Measurements from ENCODE around the gene ACTN1.

Gene ACTN1

DNA sequence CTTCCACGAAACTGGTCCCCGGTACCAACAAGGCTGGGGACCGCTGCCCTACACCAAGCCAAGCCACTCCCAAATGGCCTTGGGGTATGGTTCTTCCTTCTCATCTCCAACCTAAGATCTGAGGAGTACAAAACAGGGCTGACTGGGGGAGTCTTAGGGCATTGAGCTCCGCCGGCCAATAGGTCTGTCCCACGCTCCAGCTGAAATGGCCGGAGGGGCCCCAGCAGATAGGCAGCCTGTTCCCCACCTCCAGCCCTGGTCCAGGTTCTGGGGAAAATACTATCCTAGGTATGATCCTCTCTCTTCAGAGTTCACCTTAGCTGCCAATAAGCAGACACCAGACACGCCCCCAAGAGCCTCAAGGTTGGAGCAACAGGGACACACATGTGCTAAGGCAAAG lies 90.2 kb downstream of the ACTN1 start:
- DNase-seq (ENCODE audit: low spot score): no peak

GRCh38 chr14:68888025-68888850 lies 90.9 kb downstream of the ACTN1 start:
- no peak for DNase-seq (ENCODE audit: low spot score)

GRCh38 chr14:68886109-68886434 lies 93.0 kb downstream of the ACTN1 start:
- no peak for DNase-seq (ENCODE audit: low spot score)

GRCh38 chr14:68885226-68886108 lies 93.6 kb downstream of the ACTN1 start:
- DNase-seq (ENCODE audit: low spot score): no peak

- peak; percentile 87 for DNase-seq (ENCODE audit: low spot score)
These were observed 94.8 kb downstream of the ACTN1 start for GRCh38 chr14:68884031-68885030.

GRCh38 chr14:68882235-68882634 lies 96.9 kb downstream of the ACTN1 start:
- no peak for DNase-seq (ENCODE audit: low spot score)

GRCh38 chr14:68881396-68881795 lies 97.7 kb downstream of the ACTN1 start:
- DNase-seq (ENCODE audit: low spot score): no peak

- DNase-seq (ENCODE audit: low spot score): no peak
These were observed 98.5 kb downstream of the ACTN1 start for GRCh38 chr14:68880581-68881105.

- no peak for DNase-seq (ENCODE audit: low spot score)
These were observed 99.1 kb downstream of the ACTN1 start for GRCh38 chr14:68879841-68880575.

DNA sequence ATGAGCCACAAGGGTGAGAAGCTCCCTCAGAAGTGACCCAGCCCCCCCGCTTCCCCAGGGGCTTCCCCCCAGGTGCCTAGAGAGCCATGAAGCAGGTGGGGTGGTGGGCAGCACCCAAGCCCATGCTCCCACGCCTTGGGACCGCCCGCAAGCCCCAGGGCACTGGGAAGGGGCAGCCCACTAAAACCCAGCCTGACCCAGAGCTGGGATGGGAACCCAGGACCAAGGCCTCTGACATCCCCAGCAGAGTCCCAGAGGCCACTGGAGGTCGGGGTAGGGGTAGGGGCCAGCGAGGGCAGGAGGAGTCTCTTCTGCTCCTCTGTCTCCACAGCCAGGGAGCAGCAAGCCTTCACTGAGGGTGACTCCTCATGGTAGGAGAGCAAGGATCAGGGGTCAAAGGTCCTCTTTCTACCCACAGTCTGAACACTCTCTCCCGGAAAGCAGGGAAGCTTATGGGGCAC lies 99.8 kb downstream of the ACTN1 start:
- DNase-seq (ENCODE audit: low spot score): no peak

- no peak for DNase-seq (ENCODE audit: low spot score)
These were observed 100.2 kb downstream of the ACTN1 start for GRCh38 chr14:68878908-68879307.

- DNase-seq (ENCODE audit: low spot score): no peak
These were observed 101.0 kb downstream of the ACTN1 start for GRCh38 chr14:68877993-68878575.

GRCh38 chr14:68876976-68877375 lies 102.1 kb downstream of the ACTN1 start:
- no peak for DNase-seq (ENCODE audit: low spot score)

GRCh38 chr14:68874746-68875155 lies 104.4 kb downstream of the ACTN1 start:
- no peak for DNase-seq (ENCODE audit: low spot score)

- DNase-seq (ENCODE audit: low spot score): no peak
These were observed 105.7 kb downstream of the ACTN1 start for GRCh38 chr14:68873376-68873775.

DNA sequence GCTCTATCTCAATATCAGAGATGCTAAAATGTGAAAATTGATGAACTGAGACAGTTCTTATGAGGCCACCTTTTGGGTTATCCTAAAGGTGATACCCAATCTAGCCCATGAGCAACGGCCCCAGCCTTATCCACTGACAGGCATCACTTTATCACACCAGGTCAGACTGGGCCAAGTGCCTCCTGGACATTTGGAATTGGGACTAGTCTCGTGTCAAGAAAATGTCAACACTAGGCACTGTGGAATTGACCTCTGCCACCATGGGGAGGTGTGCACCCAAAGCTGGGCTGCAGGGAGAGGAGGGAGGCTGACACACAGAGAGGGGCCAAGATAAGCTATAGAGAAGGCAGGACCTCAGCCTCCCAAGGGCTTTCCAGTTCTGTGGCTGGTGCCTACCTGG lies 107.7 kb downstream of the ACTN1 start:
- DNase-seq (ENCODE audit: low spot score): no peak

DNA sequence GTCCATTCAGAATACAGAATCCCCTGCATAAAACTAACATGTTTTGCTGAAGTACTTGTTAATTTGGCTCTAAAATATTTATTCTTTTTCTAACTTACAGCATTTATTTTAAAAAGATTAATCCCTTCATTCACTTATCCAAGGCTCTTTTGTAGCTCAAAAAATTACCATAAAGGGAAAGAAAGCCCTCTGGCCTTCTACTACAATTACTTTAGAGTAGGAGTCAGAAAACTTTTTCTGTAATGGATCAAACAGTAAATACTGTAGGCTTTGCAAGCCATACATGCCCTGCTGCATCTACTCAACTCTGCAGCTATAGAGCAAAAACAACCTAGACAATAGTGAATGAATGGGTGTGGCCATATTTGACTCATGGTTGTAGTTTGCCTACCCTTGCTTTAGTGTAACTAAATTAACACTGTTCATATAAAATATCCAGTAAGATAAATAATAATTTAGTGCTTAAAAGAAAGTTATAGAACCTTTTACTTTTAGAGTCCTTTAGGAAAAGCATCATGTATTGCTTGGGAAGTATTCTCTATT lies 112.0 kb downstream of the ACTN1 start:
- no peak for DNase-seq (ENCODE audit: low spot score)

DNA sequence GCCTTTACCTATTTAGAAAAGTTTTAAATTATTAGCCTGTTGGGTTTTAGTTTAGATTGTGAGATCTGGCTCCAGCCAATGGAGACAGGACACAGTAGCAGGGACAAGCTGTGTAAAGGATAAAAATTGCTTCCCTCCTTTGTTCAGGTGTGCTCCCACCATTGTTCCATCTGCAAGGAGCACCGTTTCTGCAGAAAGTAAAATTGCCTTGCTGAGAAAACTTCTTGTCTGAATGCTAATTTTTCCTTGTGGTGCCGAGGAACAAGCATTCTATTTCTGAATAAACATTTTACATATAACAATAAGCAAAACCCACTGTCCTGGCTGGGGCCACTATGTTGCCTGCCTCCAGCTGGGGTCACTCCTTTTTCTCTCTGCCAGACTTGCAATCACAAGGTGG lies 113.6 kb downstream of the ACTN1 start:
- DNase-seq (ENCODE audit: low spot score): no peak

DNA sequence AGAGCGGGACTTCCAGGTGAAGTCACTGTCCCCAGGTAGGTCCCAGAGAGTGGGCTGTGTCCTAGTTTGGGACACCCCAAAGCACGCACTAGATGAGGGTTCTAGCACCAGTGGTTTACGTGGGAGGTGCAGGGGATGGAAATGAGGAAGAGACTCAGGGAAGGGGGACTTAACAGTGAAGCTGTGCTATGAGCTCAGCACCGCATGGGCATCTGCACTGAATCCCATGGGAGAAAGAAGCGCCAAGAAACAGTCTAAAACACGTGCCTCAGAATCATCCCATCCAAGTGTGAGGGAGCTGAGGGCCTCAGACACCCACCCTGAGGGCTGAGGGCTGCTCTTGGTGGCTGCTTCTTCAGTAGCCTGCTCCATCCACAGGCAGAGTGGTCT lies 114.7 kb downstream of the ACTN1 start:
- no peak for DNase-seq (ENCODE audit: low spot score)

DNA sequence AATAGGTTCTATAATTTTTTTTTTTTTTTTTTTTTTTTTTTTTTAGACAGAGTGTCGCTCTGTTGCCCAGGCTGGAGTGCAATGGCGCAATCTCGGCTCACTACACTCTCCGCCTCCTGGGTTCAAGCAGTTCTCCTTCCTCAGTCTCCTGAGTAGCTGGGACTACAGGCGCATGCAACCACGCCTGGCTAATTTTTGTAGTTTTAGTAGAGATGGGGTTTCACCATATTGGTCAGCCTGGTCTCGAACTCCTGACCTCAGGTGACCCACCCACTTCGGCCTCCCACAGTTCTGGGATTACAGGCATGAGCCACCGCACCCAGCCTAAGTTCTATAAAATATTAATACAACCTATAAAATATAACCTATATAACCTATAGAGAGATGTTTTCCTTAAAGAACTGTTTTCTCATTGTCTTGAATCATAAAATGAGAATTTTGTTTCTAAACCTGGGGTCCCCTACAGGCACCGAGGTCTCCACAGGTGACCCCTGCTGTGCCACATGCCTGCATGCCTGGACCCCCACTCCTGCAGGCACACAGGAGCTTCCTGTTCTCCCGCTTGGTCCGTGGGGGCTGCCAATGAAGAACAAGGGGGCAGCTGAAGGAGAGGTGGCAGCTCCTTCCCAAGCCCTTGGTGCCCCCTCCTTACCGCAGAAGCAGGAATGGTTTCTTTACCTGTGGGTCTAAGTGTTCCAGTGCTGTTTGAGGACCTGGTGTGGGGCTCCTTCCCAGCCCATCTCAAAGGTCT lies 115.3 kb downstream of the ACTN1 start:
- no peak for DNase-seq (ENCODE audit: low spot score)
